DOHH2 (cell line): ENCODE data around the gene STON2.
"Not testable (repeated sequence)": the region's sequence is repeated elsewhere in the genome, so short reads cannot be mapped to it uniquely, and the experiment has no call there.

Experiments
- CTCF ChIP-seq: fragments of 200-600 bp; sonication (generic); IDR thresholded peaks from one replicate; pipeline ENCODE4 v1.5.1; 2014; ENCODE audit warnings: antibody characterized with exemption, mild to moderate bottlenecking, low read depth, low read length; ENCODE audit not compliant: poor library complexity, severe bottlenecking
- EZH2phosphoT487 ChIP-seq: fragments of 200-600 bp; sonication (generic); IDR thresholded peaks from 2 replicates; pipeline ENCODE4 v1.6.1; 2017; ENCODE audit warnings: borderline replicate concordance, mild to moderate bottlenecking, antibody characterized with exemption, low read length, moderate library complexity, mixed read lengths

DNA sequence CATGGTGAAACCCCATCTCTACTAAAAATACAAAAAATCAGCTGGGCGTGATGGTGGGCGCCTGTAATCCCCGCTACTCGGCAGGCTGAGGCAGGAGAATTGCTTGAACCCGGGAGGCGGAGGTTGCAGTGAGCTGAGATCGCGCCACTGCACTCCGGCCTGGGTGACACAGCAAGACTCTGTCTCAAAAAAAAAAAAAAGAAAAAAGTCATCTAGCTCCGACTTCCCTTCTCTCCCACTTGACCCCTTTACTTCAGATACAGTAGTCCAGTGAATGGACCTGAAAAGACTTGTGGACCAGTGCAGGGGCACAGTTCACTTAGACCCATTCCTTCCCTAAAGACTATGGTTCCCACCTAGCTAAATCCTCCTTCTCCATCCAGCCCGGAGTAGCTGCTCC lies 29.6 kb upstream of the STON2 start:
- TF ChIP-seq CTCF, EZH2phosphoT487: not testable (repeated sequence)
